NB4 (cell line): ENCODE data around the gene NLRC3.

Source experiments
- DNase-seq: peaks from one replicate; pipeline ENCODE4 v3.0.0; 2010; ENCODE audit warnings: low read depth
- H3K4me3 ChIP-seq: one replicate; pipeline ENCODE4 v1.5.1; 2011; ENCODE audit warnings: mild to moderate bottlenecking, low read depth, low read length, moderate library complexity
- MYC ChIP-seq: IDR thresholded peaks from 2 replicates; pipeline ENCODE4 v1.6.1; 2011; ENCODE audit warnings: low read depth, low read length
- POLR2A ChIP-seq: IDR thresholded peaks from 2 replicates; pipeline ENCODE4 v1.6.1; 2011; ENCODE audit warnings: mild to moderate bottlenecking; ENCODE audit not compliant: insufficient read length; ENCODE audit errors: extremely low read depth
- TF ChIP-seq, protein P1 (sequence below): IDR thresholded peaks from one replicate; pipeline ENCODE4 v1.5.1; 2012; ENCODE audit warnings: low read depth, low read length
- TF ChIP-seq, protein P2 (sequence below): IDR thresholded peaks from 2 replicates; pipeline ENCODE4 v1.6.1; 2011; ENCODE audit warnings: low read depth, low read length

The NLRC3 gene

GRCh38 chr16:3579776-3580175 is 2.6 kb upstream of the NLRC3 start:
- H3K4me3 ChIP-seq, result no peak overlapping the region
- TF ChIP-seq, protein P1, sequence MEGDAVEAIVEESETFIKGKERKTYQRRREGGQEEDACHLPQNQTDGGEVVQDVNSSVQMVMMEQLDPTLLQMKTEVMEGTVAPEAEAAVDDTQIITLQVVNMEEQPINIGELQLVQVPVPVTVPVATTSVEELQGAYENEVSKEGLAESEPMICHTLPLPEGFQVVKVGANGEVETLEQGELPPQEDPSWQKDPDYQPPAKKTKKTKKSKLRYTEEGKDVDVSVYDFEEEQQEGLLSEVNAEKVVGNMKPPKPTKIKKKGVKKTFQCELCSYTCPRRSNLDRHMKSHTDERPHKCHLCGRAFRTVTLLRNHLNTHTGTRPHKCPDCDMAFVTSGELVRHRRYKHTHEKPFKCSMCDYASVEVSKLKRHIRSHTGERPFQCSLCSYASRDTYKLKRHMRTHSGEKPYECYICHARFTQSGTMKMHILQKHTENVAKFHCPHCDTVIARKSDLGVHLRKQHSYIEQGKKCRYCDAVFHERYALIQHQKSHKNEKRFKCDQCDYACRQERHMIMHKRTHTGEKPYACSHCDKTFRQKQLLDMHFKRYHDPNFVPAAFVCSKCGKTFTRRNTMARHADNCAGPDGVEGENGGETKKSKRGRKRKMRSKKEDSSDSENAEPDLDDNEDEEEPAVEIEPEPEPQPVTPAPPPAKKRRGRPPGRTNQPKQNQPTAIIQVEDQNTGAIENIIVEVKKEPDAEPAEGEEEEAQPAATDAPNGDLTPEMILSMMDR, result no peak
- TF ChIP-seq MYC (no peak), POLR2A (no peak)
- TF ChIP-seq, protein P2, sequence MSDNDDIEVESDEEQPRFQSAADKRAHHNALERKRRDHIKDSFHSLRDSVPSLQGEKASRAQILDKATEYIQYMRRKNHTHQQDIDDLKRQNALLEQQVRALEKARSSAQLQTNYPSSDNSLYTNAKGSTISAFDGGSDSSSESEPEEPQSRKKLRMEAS, result no peak
- DNase-seq, result no peak

GRCh38 chr16:3578610-3579551 is 1.7 kb upstream of the NLRC3 start:
- TF ChIP-seq, protein P1, result no peak
- TF ChIP-seq MYC, result peak; percentile 63; the same call in 1 of the 2 replicates
- no peak for TF ChIP-seq POLR2A
- TF ChIP-seq, protein P2, result peak; percentile 44; the same call in 1 of the 2 replicates
- peak; percentile 96 for DNase-seq
- H3K4me3 ChIP-seq, result peak overlapping the region; percentile 3

DNA sequence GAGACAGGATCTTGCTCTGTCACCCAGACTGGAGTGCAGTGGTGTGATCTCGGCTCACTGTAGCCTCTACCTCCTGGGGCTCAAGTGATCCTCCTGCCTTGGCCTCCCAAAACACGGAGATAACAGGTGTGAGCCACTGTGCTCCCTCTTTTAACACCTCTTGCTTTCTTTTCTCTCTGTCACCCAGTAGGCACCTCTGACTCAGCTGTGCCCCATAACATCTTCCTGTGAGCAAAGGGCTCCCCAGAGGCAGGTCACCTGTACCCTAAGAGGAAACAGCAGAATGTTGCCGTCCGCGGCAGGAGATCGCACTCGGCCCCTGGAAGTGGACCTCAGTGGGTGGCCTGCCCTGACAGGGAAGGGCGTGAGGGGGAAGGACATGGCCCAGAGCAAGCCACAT is 918 bp upstream of the NLRC3 start:
- TF ChIP-seq, protein P2, result no peak
- TF ChIP-seq POLR2A (no peak), MYC (no peak)
- TF ChIP-seq, protein P1, result no peak
- DNase-seq, result peak; percentile 48
- peak overlapping the region; percentile 3 for H3K4me3 ChIP-seq

DNA sequence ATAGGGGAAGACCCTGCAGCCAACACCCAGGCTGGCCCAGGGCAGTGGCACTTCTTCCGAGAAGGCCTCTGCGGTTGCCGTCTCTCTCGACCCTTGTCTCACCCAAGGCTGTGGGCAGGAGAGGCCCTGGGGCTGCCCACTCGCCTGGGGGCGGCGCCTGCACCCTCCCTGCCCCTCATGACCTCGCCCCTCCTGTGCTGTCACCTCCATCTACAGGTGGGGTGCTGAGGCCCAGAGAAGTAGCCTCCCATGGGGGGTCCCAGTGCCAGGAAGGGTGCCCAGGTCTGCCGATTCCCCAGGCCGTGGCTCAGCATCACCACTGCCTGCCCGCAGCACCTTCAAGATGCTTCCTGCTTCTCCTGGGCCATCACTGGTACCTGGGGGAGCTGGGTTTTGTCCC is 992 bp downstream of the NLRC3 start:
- no peak for TF ChIP-seq POLR2A
- TF ChIP-seq, protein P1, result no peak
- no peak for TF ChIP-seq MYC
- TF ChIP-seq, protein P2, result no peak
- peak overlapping the region; percentile 82 for H3K4me3 ChIP-seq
- DNase-seq, result no peak

DNA sequence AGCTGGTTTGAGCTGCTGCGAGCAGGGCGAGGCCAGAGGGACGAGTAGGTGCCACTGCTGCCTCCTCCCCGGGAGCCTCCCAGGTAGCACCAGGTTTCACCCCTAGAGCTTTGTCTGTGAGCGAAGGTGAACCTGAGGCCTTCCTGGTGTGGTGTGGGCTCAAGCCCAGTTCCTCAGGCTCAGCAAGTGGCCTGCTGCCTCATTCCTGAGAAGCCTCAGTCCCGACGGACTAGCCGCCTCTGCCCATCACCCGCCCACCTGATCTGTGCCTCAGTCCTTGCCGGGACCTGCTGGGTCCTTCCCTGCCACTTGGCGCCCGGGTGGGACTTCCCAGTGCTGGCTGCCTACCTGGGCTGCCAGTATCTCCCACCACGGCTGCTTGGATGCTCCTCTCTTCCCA is 1.7 kb downstream of the NLRC3 start:
- no peak for DNase-seq
- peak overlapping the region; percentile 82 for H3K4me3 ChIP-seq
- TF ChIP-seq, protein P2, result no peak
- TF ChIP-seq, protein P1, result no peak
